K562 (cell line): Measurements from ENCODE around the gene DNAJC12. TPM values are rescaled to one million over a fixed set of nuclear protein-coding genes. Genes with fewer than 3 reads are reported as not detected.

ENCODE experiments used
- ATAC-seq: fragments of 200-7000 bp; cut with Tn5 transposase; 3 replicates; pipeline ENCODE4 v1.9.1; 2020; ENCODE audit warnings: moderate library complexity
- Bru-seq: library from RNA; stranded (reverse); fragments of 400-500 nt; gene quantifications from one replicate; lab custom pipeline; 2021; lab: Mats Ljungman, UMichigan
- BruChase-seq, 2 experiments: library from RNA; stranded (reverse); fragments of 400-500 nt; gene quantifications; one replicate each; lab custom pipeline; 2021; lab: Mats Ljungman, UMichigan
- BruUV-seq: library from RNA; stranded (reverse); fragments of 400-500 nt; replicated peaks from 2 replicates; lab custom pipeline; 2021; lab: Mats Ljungman, UMichigan
- CTCF ChIA-PET: fragments of 300-600 bp; formaldehyde crosslinking; extraction: SDS; loops from one replicate; lab custom pipeline; 2021; ENCODE audit warnings: low intra/inter-chr PET ratio; lab: Yijun Ruan, JAX
- POLR2A ChIA-PET: fragments of 300-600, 350-650 bp; sonication (Branson Sonifier 250); formaldehyde crosslinking; extraction: SDS; loops from one replicate; lab custom pipeline; 2021; ENCODE audit warnings: antibody characterized with exemption, inconsistent platforms; lab: Yijun Ruan, JAX
- DNase-seq, 4 experiments: peaks; one replicate each; pipeline versions ENCODE4 v3.0.0 to v3.0.0-alpha.2; 2011 to 2018; ENCODE audit warnings: low spot score in 3 of 4, mixed read lengths in 3 of 4; ENCODE audit errors: extremely low read depth in 1 of 4
- FAIRE-seq: peaks from 2 replicates; lab custom pipeline; 2011; peaks lifted over from hg19 to GRCh38; lab: Jason Lieb, UNC
- H2AFZ ChIP-seq: 2 replicates; pipeline ENCODE4 v1.6.0; 2011; ENCODE audit warnings: low read depth, low read length, control low read depth, inconsistent platforms
- H3K27ac ChIP-seq: fragments of 200-600 bp; 3 replicates; pipeline ENCODE4 v1.8.0; 2011; ENCODE audit warnings: low read depth, mild to moderate bottlenecking, control low read depth, inconsistent platforms, low read length, moderate library complexity, mixed read lengths; ENCODE audit errors: extremely low read depth
- H3K27me3 ChIP-seq, 2 experiments: fragments of 300-600 bp in 1 of 2; 2 replicates in 1 of 2; 3 replicates in 1 of 2; pipeline versions ENCODE4 v1.6.0 to v1.8.0; 2011; ENCODE audit warnings: inconsistent platforms in 2 of 2, low read length in 2 of 2, mild to moderate bottlenecking in 1 of 2, mixed read lengths in 1 of 2, moderate library complexity in 1 of 2; ENCODE audit not compliant: control insufficient read depth in 2 of 2, insufficient read depth in 2 of 2
- H3K36me3 ChIP-seq: fragments of 300-600 bp; 3 replicates; pipeline ENCODE4 v1.8.0; 2011; ENCODE audit warnings: mild to moderate bottlenecking, low read length, inconsistent platforms; ENCODE audit not compliant: control insufficient read depth, insufficient read depth
- H3K4me1 ChIP-seq, 2 experiments: fragments of 200-600 bp in 1 of 2; replicated peaks in 1 of 2; 2 replicates in 1 of 2; 3 replicates in 1 of 2; pipeline versions ENCODE4 v1.5.1 to v1.8.0; 2011; ENCODE audit warnings: inconsistent platforms in 2 of 2, low read length in 2 of 2, mild to moderate bottlenecking in 1 of 2, mixed read lengths in 1 of 2, moderate library complexity in 1 of 2; ENCODE audit not compliant: control insufficient read depth in 2 of 2, insufficient read depth in 2 of 2
- H3K4me2 ChIP-seq: 2 replicates; pipeline ENCODE4 v1.6.1; 2011; ENCODE audit warnings: low read length, control low read depth, inconsistent platforms, mixed read lengths; ENCODE audit not compliant: insufficient read depth
- H3K4me3 ChIP-seq: fragments of 200-600 bp; sonication (generic), shearing (Covaris generic); 2 replicates; pipeline ENCODE4 v1.5.1; 2016; ENCODE audit warnings: control low read depth, inconsistent platforms
- H3K79me2 ChIP-seq: fragments of 200-600 bp; 3 replicates; pipeline ENCODE4 v1.8.0; 2011; ENCODE audit warnings: low read length, inconsistent platforms; ENCODE audit not compliant: control insufficient read depth, insufficient read depth
- H3K9ac ChIP-seq, 2 experiments: 2 replicates each; pipeline versions ENCODE4 v1.6.0 to v1.6.1; 2011; ENCODE audit warnings: low read depth in 2 of 2, low read length in 2 of 2, control low read depth in 1 of 2, inconsistent platforms in 1 of 2, mild to moderate bottlenecking in 1 of 2, mixed read lengths in 1 of 2; ENCODE audit not compliant: insufficient read depth in 1 of 2
- H3K9me1 ChIP-seq: one replicate; pipeline ENCODE4 v1.6.0; 2011; ENCODE audit warnings: inconsistent platforms, mild to moderate bottlenecking, low read length, moderate library complexity; ENCODE audit not compliant: control insufficient read depth, insufficient read depth
- H3K9me3 ChIP-seq: replicated peaks from 2 replicates; pipeline ENCODE4 v1.5.1; 2011; ENCODE audit warnings: low read depth, low read length, inconsistent platforms; ENCODE audit not compliant: control insufficient read depth, insufficient read depth
- H4K20me1 ChIP-seq: replicated peaks from 2 replicates; pipeline ENCODE4 v1.6.1; 2011; ENCODE audit warnings: low read length, inconsistent platforms, mixed read lengths; ENCODE audit not compliant: control insufficient read depth, insufficient read depth
- GATAD2B ChIP-seq: fragments of 450-650 bp; IDR thresholded peaks from 2 replicates; pipeline ENCODE4 v1.6.1; 2017; ENCODE audit warnings: mild to moderate bottlenecking, borderline replicate concordance
- JUN ChIP-seq, 2 experiments: sonication (generic) in 1 of 2; formaldehyde crosslinking in 1 of 2; IDR thresholded peaks; 2 replicates each; pipeline versions ENCODE4 v1.6.1 to v1.8.0; 2012 to 2022; ENCODE audit warnings: borderline replicate concordance in 2 of 2, mild to moderate bottlenecking in 2 of 2, improper control_type of control experiment in 1 of 2, low read depth in 1 of 2, low read length in 1 of 2, missing genetic modification reagents in 1 of 2
- PKNOX1 ChIP-seq: fragments of 450-650 bp; IDR thresholded peaks from 2 replicates; pipeline ENCODE4 v1.6.1; 2016
- USF2 ChIP-seq: sonication (generic); formaldehyde crosslinking; IDR thresholded peaks from 2 replicates; pipeline ENCODE4 v1.5.0; 2020; ENCODE audit warnings: missing genetic modification reagents
- XRCC4 ChIP-seq: IDR thresholded peaks from one replicate; pipeline ENCODE4 v1.6.1; 2011; ENCODE audit not compliant: insufficient read depth, insufficient read length; ENCODE audit errors: extremely low read depth
- WGBS: fragments of 100-300 bp; shearing (Covaris generic); methylation state at CpG from one replicate; pipeline ENCODE4 v1.1.6; 2016; ENCODE audit warnings: low coverage, mixed read lengths; ENCODE audit not compliant: insufficient coverage; ENCODE audit errors: missing lambda C conversion rate; 5-methylcytosine and 5-hydroxymethylcytosine counted together
- in situ Hi-C: fragments of 300-500 bp; cut with MboI; formaldehyde crosslinking; loops from 4 replicates; pipeline ENCODE4 v1.15.0; 2018; ENCODE audit warnings: inconsistent platforms, mixed read lengths
- intact Hi-C: fragments of 100-400 bp; cut with micrococcal nuclease; formaldehyde crosslinking; loops from 2 replicates; pipeline ENCODE4 v1.14.2; 2022
- long read RNA-seq, 3 experiments: library from polyadenylated mRNA in 2 of 3; library from RNA in 1 of 3; unstranded in 2 of 3; stranded (forward) in 1 of 3; transcript quantifications; one replicate each; pipeline ENCODE4 v2.0.0, GENCODE V29; 2019 to 2022
- polyA minus RNA-seq, 3 experiments: library from RNA; depleted of rRNA, polyadenylated mRNA; stranded (reverse); fragments of >200 nt; gene quantifications; 2 replicates each; pipeline ENCODE4 v1.2.3, GENCODE V29; 2011
- polyA plus RNA-seq, 8 experiments: library from polyadenylated mRNA; depleted of rRNA in 4 of 8; stranded (reverse) in 5 of 8; unstranded in 3 of 8; fragments of >200 nt; fragmentation: Nextera tagmentation in 2 of 8; fragmentation: Illumina TruSeq in 1 of 8; extraction: Ambion mirVana in 2 of 8; extraction: Trizol in 1 of 8; gene quantifications; 2 replicates each; pipeline versions ENCODE4 v1.2.1 to v1.2.3, GENCODE V29; 2011 to 2014; ENCODE audit warnings: inconsistent platforms in 1 of 8, missing spikeins in 1 of 8
- total RNA-seq, 7 experiments: library from RNA; depleted of rRNA in 6 of 7; stranded (reverse); fragments of >200 nt in 6 of 7; fragmentation: Illumina TruSeq in 2 of 7; extraction: Trizol in 2 of 7; gene quantifications; 2 replicates each; pipeline versions ENCODE4 v1.2.1 to v1.2.3, GENCODE V29; 2011 to 2021; ENCODE audit warnings: low replicate concordance in 1 of 7

The DNAJC12 gene
- total RNA-seq (2011; cell fraction: chromatin; rRNA removed; ENCODE audit: low replicate concordance): 1.6 and 6.8 TPM in 2 replicates
- 1.7 and 2.5 TPM in 2 replicates for total RNA-seq (2011; cell fraction: nucleolus; rRNA removed)
- 2.4 and 4.7 TPM in 2 replicates for total RNA-seq (2011; cell fraction: nucleoplasm; rRNA removed)
- total RNA-seq (2014; rRNA removed) (41.6 and 46.5 TPM in 2 replicates), total RNA-seq (2014; rRNA removed; fragmentation: Illumina TruSeq; extraction: Trizol) (68.5 and 79.7 TPM in 2 replicates), total RNA-seq (2015; rRNA removed; fragmentation: Illumina TruSeq; extraction: Trizol) (32.3 and 34.4 TPM in 2 replicates), total RNA-seq (2021) (37.0 and 42.4 TPM in 2 replicates), polyA plus RNA-seq (2011; rRNA removed) (7.4 and 7.7 TPM in 2 replicates), polyA plus RNA-seq (2014; fragmentation: Illumina TruSeq; extraction: Trizol) (88.4 and 90.9 TPM in 2 replicates), polyA plus RNA-seq (2014; fragmentation: Nextera tagmentation; extraction: Ambion mirVana) (10 to 100 TPM; 92.2 to 95.9 TPM), polyA plus RNA-seq (2014; rRNA removed) (54.4 and 74.3 TPM in 2 replicates), polyA minus RNA-seq (2011; rRNA and poly(A)+ RNA removed) (1.9 and 3.2 TPM in 2 replicates), Bru-seq, nascent RNA (percentile 71 among the genes with signal in this experiment), BruChase-seq, experiment 1, labeled RNA remaining after a 2-hour chase (percentile 63 among the genes with signal in this experiment), BruChase-seq, experiment 2, labeled RNA remaining after a 6-hour chase (percentile 62 among the genes with signal in this experiment)
- polyA plus RNA-seq (2011; cell fraction: cytosol; rRNA removed): 1.1 and 3.8 TPM in 2 replicates
- polyA plus RNA-seq (2011; cell fraction: nucleus; rRNA removed): 0.51 and 1.2 TPM in 2 replicates
- 30.3 and 94.1 TPM in 2 replicates for polyA plus RNA-seq (2012)
- 1.7 and 2.1 TPM in 2 replicates for polyA minus RNA-seq (2011; cell fraction: cytosol; rRNA and poly(A)+ RNA removed)
- polyA minus RNA-seq (2011; cell fraction: nucleus; rRNA and poly(A)+ RNA removed): 0.40 and 1.1 TPM in 2 replicates
- long read RNA-seq, experiment 1, transcript DNAJC12-201 (5 exons, 1,201 nt): major isoform, 7 of 23 reads
- long read RNA-seq, experiment 1, partial matches to known transcripts: 10 of 23 reads
- long read RNA-seq, experiment 1, other reads (novel, unspliced or antisense): 6 of 23 reads
- long read RNA-seq, experiment 2, transcript DNAJC12-201 (5 exons, 1,201 nt): major isoform, 7 of 17 reads
- long read RNA-seq, experiment 2, partial matches to known transcripts: 2 of 17 reads
- long read RNA-seq, experiment 2, other reads (novel, unspliced or antisense): 4 of 17 reads
- long read RNA-seq, experiment 3, transcript DNAJC12-201 (5 exons, 1,201 nt): major isoform, 12 of 19 reads
- long read RNA-seq, experiment 3, partial matches to known transcripts: 3 of 19 reads
- long read RNA-seq, experiment 3, other reads (novel, unspliced or antisense): 2 of 19 reads

- Histone ChIP-seq H2AFZ (peak within 1 kb of the TSS; percentile 89), H3K79me2 (peaks cover 49% of the 10 kb centered on the region), H3K4me1 (no peaks in the 10 kb centered on the region; a peak in 1 of 5 replicates), H3K4me2 (peak within 1 kb of the TSS; percentile 84), H3K9me3 (no peaks in the 10 kb centered on the region; the same call in 1 of the 2 replicates), H3K4me3 (peak within 1 kb of the TSS; percentile 39), H3K36me3 (no peaks in the 10 kb centered on the region), H3K27me3 (no peaks in the 10 kb centered on the region), H3K27ac (peak within 1 kb of the TSS; percentile 54; the same call in 2 of the 3 replicates), H4K20me1 (no peaks in the 10 kb centered on the region), H3K9me1 (no peaks in the 10 kb centered on the region), H3K9ac (peak within 1 kb of the TSS in 1 of 2 experiments; percentile 81; a peak in 2 of 4 replicates)
- DNase-seq: peak; percentile 70 to 83 (median 76)
- WGBS: 2% methylated on average over 5 of the region's 5 CpGs
- peak; percentile 87 for FAIRE-seq
- ATAC-seq: peak; percentile 96
- in situ Hi-C loops: no loop called here
- intact Hi-C loops: loop anchor here (2.0 kb wide), 1 partner anchor 49 kb away; no protein-coding TSS in a partner anchor
- ChIA-PET POLR2A (interaction anchor here (0.6 to 1.9 kb wide), 10 partner anchors 8 to 40 kb away, joined by 3 to 13 read pairs (median 4); no protein-coding TSS in a partner anchor), CTCF (interaction anchor here (1.3 kb wide), 1 partner anchor 319 kb away, joined by 4 read pairs; no protein-coding TSS in a partner anchor)
- TSS peak; percentile 79 for BruUV-seq
- TF ChIP-seq PKNOX1: peak; percentile 60
- peak; percentile 47; the same call in 1 of the 2 replicates for TF ChIP-seq JUN (IDR thresholded peaks at IDR 0.05; ENCODE audit: borderline replicate concordance, low read depth, low read length)
- no peak for TF ChIP-seq JUN (CRISPR knock-in tag; IDR thresholded peaks at IDR 0.05; ENCODE audit: borderline replicate concordance)
- TF ChIP-seq GATAD2B: peak; percentile 19; the same call in 1 of the 2 replicates
- peak; percentile 85 for TF ChIP-seq USF2 (CRISPR knock-in tag)
- TF ChIP-seq XRCC4: no peak
Observed at GRCh38 chr10:67837541-67838314, at the start of gene DNAJC12. TSS of gene DNAJC12 (minus strand) at chr10:67838188. CDS start at chr10:67838011, 177 bp downstream.
